H1 (cell line): ENCODE results near the gene PHACTR1. TPM values are rescaled to one million over a fixed set of nuclear protein-coding genes. Genes with fewer than 3 reads are reported as not detected.

ENCODE experiments used
- BRCA1 ChIP-seq: IDR thresholded peaks from 2 replicates; pipeline ENCODE4 v1.6.1; 2012; ENCODE audit warnings: low read depth, low read length, improper control_type of control experiment
- MAFK ChIP-seq: IDR thresholded peaks from 2 replicates; pipeline ENCODE4 v1.6.1; 2012; ENCODE audit warnings: low read depth, mild to moderate bottlenecking, improper control_type of control experiment, low read length
- RXRA ChIP-seq: IDR thresholded peaks from 2 replicates; pipeline ENCODE4 v1.6.1; 2011; ENCODE audit warnings: low read depth, mild to moderate bottlenecking, low read length, moderate library complexity; ENCODE audit not compliant: insufficient read depth
- polyA plus RNA-seq, 7 experiments: library from polyadenylated mRNA; depleted of rRNA in 3 of 7; stranded (reverse) in 5 of 7; unstranded in 2 of 7; fragments of >200 nt in 5 of 7; fragments of 200-250 nt in 2 of 7; gene quantifications; 1 replicate in 5 of 7; 2 replicates in 1 of 7; 4 replicates in 1 of 7; pipeline versions ENCODE4 v1.2.1 to v1.2.3, GENCODE V29; 2011 to 2013; ENCODE audit warnings: missing spikeins in 2 of 7, mixed read lengths in 2 of 7
- total RNA-seq: library from RNA; stranded (reverse); fragmentation: NEBNext Ultra II Directional; extraction: Animal tissue kit (Norgen Biotek cat#: 25700); gene quantifications from 2 replicates; pipeline ENCODE4 v1.2.1, GENCODE V29; 2021

The PHACTR1 gene
- total and polyA plus RNA-seq, 2 of the 8 experiments (the other 6 are each of a cell fraction or from before 2014, with no cell fraction given), result 3.9 to 17.1 TPM

DNA sequence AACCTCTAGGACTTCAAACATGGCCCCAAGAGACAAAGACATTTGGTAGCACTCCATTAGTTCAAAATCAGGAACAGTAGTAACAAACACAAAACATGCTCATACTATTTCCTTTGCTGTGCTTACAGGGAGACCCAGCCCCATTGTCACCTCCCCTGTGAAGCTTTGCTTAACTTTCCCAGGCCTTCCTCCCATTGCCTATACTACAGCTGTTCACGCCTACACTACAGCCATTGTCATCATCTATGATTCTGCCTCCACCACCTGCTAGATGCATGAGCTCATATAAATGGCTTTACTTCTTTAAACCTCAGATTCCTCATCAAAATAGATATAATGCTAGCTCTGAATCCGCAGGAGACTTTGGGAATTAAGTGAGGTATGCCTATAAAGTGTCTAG is 8.7 kb downstream of the PHACTR1 start (continued):
- TF ChIP-seq RXRA, result no peak
- TF ChIP-seq BRCA1, result no peak
- no peak for TF ChIP-seq MAFK
